Medulla oblongata (tissue), 1 donor: ENCODE measurements around the gene ATPAF2.

Source experiments
- DNase-seq: peaks from one replicate; pipeline ENCODE4 v3.0.0-alpha.2; 2015; ENCODE audit errors: extremely low spot score

ATPAF2 gene

GRCh38 chr17:17985555-17985954 lies 53.4 kb downstream of the ATPAF2 start:
- DNase-seq, result no peak

- no peak for DNase-seq
Measured at GRCh38 chr17:17985153-17985552, 53.8 kb downstream of the ATPAF2 start.

DNA sequence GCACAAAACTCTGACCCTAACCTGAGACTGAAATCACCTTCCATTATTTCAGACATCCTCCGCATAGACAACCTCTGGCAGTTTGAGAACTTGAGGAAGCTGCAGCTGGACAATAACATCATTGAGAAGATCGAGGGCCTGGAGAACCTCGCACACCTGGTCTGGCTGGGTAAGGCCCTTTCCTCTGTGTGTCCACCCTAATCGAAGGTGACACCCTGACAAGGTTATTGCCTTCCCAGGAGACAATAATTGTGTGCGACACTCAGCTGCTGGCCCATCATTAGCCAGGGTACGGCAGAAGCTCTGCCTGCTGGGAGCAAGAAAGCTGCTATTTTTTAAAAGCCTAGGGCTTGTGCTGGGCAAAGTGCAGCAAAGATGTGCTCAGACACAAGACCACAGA lies 55.2 kb downstream of the ATPAF2 start:
- no peak for DNase-seq

- no peak for DNase-seq
Measured at GRCh38 chr17:17983376-17983775, 55.6 kb downstream of the ATPAF2 start.

- no peak for DNase-seq
Measured at GRCh38 chr17:17982801-17983200, 56.2 kb downstream of the ATPAF2 start.

DNA sequence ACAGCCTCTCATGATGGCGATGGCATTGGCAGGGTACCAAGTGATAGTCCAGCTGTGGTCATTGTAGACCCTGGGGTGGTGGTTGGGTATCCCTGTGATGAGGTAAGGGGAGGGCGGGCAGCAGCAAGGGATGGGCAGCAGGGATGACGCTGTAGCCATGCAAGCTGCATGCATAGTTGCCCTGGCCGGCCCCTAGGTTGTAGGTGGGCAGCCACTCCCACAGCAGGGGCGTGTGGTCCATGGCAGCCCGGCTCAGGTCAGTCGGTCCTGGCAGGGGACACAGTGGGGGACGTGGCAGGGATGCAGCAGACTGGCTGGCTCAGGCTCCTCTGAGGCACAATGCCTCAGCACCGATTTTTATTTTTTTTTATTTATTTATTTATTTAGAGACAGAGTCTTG lies 57.6 kb downstream of the ATPAF2 start:
- DNase-seq, result no peak

DNA sequence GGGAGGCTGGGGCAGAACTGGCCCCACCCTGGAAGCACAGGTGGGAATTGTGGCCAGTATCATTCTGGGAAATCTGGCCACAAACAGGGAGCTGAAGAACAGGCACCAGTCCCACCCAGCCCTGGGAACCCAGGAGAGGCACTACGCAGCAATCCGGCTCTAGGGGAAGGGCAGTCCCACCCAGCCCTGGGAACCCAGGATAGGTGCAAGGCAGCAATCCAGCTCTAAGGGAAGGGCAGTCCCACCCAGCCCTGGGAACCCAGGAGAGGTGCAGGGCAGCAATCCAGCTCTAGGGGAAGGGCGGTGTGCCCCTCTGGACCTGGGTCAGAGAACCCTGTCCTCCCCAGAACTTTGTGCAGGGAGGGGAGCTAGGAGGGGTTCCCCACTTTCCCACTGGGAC lies 59.2 kb downstream of the ATPAF2 start:
- DNase-seq, result no peak

- no peak for DNase-seq
Measured at GRCh38 chr17:17978481-17979424, 60.2 kb downstream of the ATPAF2 start.

DNA sequence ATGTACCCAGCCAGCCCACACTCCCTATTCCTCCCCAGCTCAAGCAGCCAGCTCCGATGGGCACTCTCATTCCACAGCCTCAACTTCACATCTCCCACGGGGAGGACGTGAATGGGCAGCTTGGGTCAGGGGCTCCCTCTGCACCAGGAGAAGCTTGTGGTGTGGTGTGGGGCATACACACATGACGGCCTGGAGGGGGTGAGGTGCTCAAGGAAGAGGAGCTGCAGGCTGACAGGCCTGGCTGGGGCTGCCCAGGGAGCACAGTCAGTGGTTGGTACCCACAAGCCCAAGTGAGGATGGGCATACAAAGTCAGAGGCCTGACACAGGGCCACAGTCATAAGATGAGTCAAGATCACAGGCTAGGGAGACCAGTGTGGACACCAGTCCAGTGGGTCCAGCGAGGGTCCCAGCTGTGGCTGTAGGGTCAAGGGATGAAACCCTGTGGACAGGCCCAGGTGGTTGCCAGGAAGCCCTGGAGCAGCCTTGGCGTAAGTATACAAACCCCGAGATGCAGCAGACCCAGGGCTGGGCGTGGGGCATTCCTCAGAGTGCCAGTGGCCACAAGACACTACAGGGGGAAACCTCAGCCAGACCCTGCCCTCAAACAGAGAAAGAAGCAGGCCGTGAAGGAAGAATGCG lies 61.9 kb downstream of the ATPAF2 start:
- no peak for DNase-seq

GRCh38 chr17:17975436-17975835 lies 63.5 kb downstream of the ATPAF2 start:
- no peak for DNase-seq

DNA sequence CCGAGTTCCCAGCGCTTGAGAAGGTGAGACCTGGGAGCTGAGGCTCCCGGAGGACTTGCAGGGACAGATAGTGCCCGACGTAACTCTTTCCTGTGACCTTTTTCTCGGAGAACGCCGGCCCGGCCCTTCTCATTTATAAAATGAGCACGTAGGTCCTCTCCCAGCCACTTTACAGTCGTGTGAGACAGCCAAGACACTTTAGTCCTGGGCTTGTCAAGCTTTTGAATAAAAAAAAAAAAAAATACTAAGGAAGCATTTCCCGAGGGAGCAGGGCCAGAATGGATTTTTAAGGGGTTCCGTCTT lies 66.1 kb downstream of the ATPAF2 start:
- DNase-seq, result no peak

GRCh38 chr17:17972126-17972951 lies 66.6 kb downstream of the ATPAF2 start, which contains the start of the genes DRC3 and TOM1L2:
Gene DRC3, plus strand, starts transcription at chr17:17972862. Its CDS starts 4,737 bp downstream, at chr17:17977599.
Gene TOM1L2, minus strand, starts transcription at chr17:17972400. Its CDS starts 87 bp downstream, at chr17:17972313.
- peak; percentile 100 for DNase-seq

GRCh38 chr17:17971431-17972125 lies 67.4 kb downstream of the ATPAF2 start:
- peak; percentile 11 for DNase-seq

DNA sequence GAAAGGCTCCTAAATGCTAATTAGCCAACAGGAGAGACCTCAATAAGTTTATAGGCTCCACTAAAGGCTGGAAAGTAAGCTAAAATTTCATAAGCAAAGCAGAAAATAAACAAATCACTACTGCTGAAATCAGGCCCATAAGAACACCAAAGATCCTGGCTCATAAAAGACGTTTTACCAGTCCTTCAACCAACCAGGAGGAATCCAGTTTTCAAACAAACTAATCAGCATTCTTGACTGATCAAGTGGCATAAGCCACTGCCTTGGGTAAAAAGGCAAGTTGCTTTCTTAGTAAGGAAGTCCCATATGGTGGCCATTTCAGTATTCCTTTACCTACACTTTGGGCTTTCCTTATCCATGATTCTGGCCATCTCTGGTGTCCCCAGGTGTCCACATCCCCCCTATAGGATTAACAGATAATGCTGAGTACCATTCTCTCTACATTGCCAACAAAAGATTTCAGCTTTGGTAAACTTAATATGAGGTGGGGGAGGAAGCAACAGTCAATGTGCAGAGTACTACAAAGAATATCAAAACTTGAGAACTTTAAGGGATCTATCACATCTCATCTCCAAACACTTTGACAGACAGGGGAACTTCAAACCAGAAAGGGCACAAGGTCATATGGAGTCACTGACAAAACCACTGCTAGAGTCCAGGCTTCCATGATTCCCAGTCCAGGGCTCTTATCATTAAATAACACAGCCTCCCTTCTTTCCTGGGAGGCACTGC lies 68.1 kb downstream of the ATPAF2 start:
- no peak for DNase-seq
